Thoracic aorta (tissue), 2 donors: ENCODE data around the gene PKN1. TPM values are rescaled to one million over a fixed set of nuclear protein-coding genes. Genes with fewer than 3 reads are reported as not detected.
A peak's percentile ranks its signal among the peaks of the same experiment; 100 is the strongest.

Experiments used
- ATAC-seq: fragments of 150-250 bp; one replicate; pipeline ENCODE4 v1.8.0; 2017; ENCODE audit warnings: low read depth; ENCODE audit not compliant: insufficient number of reproducible peaks, low FRiP score
- DNase-seq: peaks from one replicate; pipeline ENCODE4 v3.0.0-alpha.2; 2020; ENCODE audit warnings: low spot score
- H3K27ac ChIP-seq, 2 donors: fragments of 200-600 bp; sonication (generic); 1 replicate in 1 of 2; 2 replicates in 1 of 2; pipeline ENCODE4 v1.5.1; 2016; ENCODE audit warnings: mild to moderate bottlenecking in 2 of 2, moderate library complexity in 2 of 2
- H3K27me3 ChIP-seq: fragments of 200-600 bp; sonication (generic); replicated peaks from 2 replicates; pipeline ENCODE4 v1.6.0; 2016; ENCODE audit warnings: mild to moderate bottlenecking; ENCODE audit not compliant: insufficient read depth
- H3K36me3 ChIP-seq: fragments of 200-600 bp; sonication (generic); one replicate; pipeline ENCODE4 v1.5.1; 2016
- H3K4me1 ChIP-seq, 2 donors: fragments of 200-600 bp; sonication (generic); 1 replicate in 1 of 2; 2 replicates in 1 of 2; pipeline versions ENCODE4 v1.5.1 to v1.6.0; 2016; ENCODE audit warnings: low read depth in 2 of 2, mild to moderate bottlenecking in 1 of 2; ENCODE audit not compliant: control insufficient read depth in 1 of 2
- H3K4me3 ChIP-seq: fragments of 200-600 bp; sonication (generic); 2 replicates; pipeline ENCODE4 v1.5.1; 2016; ENCODE audit warnings: mild to moderate bottlenecking
- H3K9me3 ChIP-seq: fragments of 200-600 bp; sonication (generic); 2 replicates; pipeline ENCODE4 v1.5.1; 2016
- total RNA-seq, 2 donors: library from RNA; depleted of rRNA; stranded (reverse); fragments of >200 nt; gene quantifications; one replicate each; pipeline versions ENCODE4 v1.1.0 to v1.2.3, GENCODE V29; 2016
- TF ChIP-seq, protein P1 (sequence below): fragments of 200-600 bp; sonication (generic); IDR thresholded peaks from one replicate; pipeline ENCODE4 v1.5.1; 2019; ENCODE audit warnings: antibody characterized with exemption

PKN1 gene
- total RNA-seq, 2 donors from 2014 or later: 93.8 to 139 TPM

DNA sequence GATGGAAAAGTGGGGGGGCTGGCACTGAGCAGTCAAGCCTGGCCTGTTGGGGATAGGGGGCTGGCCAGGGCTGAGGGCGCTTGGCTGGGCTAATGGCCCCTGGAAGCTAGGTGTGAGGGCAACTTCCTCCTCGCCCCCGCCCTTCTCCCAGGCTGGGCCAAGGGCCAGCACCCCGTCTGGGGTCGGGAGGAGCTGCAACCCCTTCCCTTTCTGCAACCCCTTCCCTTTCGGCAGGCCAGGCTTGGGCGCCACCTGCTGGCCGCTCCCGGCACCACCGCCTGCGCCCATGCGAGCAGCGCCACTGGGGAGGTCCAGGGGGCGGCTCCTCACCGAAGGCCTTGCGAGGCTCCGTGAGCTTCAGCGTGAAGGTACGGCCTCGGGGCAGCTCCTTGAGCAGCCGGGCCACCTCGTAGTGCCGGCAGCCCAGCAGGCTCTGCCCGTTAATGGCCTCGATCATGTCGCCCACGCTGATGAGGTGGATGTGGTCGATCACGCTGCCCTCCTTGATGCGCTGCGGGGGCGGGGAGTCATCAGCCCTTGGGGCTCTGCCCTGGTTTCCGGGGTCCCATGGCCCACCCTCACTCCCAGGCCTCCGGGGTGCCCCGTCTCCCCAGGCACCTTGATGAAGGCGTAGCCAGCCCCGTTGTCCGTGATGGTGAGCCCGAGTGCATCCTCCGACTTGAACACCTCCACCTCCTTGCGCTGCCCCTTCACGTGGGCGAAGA, 47.0 kb downstream of the PKN1 start:
- Histone ChIP-seq H3K4me1 (peaks cover 5 to 6% of the 10 kb centered on the region in 2 donors), H3K4me3 (no peak overlapping the region), H3K27me3 (no peaks in the 10 kb centered on the region), H3K9me3 (no peaks in the 10 kb centered on the region), H3K36me3 (peaks cover 18% of the 10 kb centered on the region), H3K27ac (no peak overlapping the region)
- TF ChIP-seq, protein P1, sequence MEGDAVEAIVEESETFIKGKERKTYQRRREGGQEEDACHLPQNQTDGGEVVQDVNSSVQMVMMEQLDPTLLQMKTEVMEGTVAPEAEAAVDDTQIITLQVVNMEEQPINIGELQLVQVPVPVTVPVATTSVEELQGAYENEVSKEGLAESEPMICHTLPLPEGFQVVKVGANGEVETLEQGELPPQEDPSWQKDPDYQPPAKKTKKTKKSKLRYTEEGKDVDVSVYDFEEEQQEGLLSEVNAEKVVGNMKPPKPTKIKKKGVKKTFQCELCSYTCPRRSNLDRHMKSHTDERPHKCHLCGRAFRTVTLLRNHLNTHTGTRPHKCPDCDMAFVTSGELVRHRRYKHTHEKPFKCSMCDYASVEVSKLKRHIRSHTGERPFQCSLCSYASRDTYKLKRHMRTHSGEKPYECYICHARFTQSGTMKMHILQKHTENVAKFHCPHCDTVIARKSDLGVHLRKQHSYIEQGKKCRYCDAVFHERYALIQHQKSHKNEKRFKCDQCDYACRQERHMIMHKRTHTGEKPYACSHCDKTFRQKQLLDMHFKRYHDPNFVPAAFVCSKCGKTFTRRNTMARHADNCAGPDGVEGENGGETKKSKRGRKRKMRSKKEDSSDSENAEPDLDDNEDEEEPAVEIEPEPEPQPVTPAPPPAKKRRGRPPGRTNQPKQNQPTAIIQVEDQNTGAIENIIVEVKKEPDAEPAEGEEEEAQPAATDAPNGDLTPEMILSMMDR: peak; percentile 75
- DNase-seq (no peak), ATAC-seq (no peak)

DNA sequence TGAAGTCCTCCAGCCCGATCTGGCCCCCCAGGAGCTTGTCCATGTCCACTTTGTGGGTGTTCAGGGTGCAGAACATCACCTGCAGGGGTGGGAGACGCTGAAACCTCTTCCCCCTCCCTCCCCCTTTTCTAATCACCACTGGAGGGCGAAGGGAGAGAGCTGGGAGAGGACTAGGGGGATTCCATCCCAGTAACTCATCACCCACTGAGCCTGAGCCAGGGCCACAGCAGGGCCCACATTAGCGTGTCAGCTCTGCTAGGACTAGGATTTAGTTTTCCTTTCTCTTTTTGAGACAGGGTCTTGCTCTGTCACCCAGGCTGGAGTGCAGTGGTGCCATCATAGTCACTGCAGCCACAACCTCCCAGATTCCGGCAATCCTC, 47.6 kb downstream of the PKN1 start:
- H3K4me3 ChIP-seq: no peak overlapping the region
- H3K4me1 ChIP-seq: peaks cover 0 to under 1% of the 10 kb centered on the region in 2 donors
- TF ChIP-seq, protein P1: no peak
- peaks cover 19% of the 10 kb centered on the region for H3K36me3 ChIP-seq
- DNase-seq (no peak), ATAC-seq (no peak)
- H3K27ac ChIP-seq: no peak overlapping the region
- no peaks in the 10 kb centered on the region for H3K27me3 ChIP-seq
- H3K9me3 ChIP-seq: no peaks in the 10 kb centered on the region

DNA sequence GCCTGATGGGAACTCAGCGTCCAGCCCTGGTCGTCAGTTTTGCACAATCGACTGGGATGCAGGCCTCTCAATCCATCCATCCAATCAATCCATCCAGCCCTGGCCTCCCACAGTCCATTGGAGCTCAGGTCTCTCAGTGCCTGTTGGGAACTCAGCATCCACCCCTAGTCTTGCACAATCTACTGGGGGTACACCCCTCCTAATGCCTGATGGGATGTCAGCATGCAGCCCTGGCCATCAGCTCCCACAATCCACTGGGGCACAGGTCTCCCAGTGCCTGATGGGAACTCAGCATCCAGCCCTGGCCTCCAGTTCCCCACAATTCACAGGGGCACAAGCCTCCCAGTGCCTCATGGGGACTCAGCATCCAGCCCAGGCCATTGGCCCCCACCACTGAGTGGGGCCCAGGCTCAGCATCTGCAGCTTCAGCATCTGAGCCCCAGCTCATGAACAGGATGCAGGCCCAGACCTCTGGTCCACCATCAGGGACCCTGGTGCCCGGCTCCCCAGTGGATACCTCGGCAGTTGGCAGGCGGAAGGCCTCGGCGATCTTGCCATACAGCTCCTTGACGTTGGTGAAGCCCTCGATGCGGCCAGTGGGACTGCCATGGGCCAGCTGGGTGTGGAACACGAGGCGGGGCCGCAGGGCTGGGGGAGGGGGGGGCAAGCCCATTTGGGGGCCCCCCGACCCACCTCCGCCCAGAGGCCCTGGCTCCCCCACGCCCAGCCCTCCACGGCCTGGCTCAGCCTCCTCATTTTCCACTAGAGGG, 49.3 kb downstream of the PKN1 start:
- TF ChIP-seq, protein P1: no peak
- Histone ChIP-seq H3K4me3 (no peak overlapping the region), H3K27ac (no peak overlapping the region), H3K36me3 (peaks cover 21% of the 10 kb centered on the region), H3K4me1 (no peaks in the 10 kb centered on the region), H3K27me3 (no peaks in the 10 kb centered on the region), H3K9me3 (no peaks in the 10 kb centered on the region)
- DNase-seq: no peak
- no peak for ATAC-seq

DNA sequence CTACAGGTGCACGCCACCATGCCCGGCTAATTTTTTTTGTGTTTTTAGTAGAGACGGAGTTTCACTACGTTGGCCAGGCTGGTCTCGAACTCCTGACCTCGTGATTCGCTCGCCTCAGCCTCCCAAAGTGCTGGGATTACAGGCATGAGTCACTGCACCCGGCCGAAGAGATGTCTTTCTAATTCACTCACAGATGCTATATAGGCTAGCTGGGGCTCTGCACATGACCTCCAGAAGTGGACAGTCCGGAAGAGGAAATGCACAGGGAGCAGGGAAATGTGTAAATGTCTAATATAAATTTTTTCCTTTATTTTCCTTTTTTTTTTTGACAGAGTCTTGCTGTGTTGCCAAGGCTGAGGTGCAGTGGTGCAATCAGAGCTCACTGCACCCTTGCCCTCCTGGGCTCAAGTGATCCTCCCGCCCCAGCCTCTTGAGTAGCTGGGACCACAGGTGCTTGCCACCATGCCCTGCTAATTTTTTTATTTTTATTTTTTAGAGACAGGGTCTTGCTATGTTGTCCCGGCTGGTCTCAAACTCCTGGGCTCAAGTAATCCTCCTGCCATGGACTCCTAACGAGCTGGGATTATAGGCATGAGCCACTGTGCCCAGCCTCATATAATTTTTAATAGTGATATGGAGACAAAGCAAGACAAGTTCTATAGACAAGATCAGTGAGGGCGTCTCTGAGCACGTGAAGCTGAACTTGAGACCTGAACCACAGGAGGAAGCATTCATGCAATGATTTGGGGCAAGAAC, 54.4 kb downstream of the PKN1 start:
- H3K4me1 ChIP-seq: no peaks in the 10 kb centered on the region
- H3K27me3 ChIP-seq: no peaks in the 10 kb centered on the region
- no peak for DNase-seq
- H3K4me3 ChIP-seq: no peak overlapping the region
- TF ChIP-seq, protein P1: no peak
- no peak overlapping the region for H3K27ac ChIP-seq
- peaks cover 25% of the 10 kb centered on the region for H3K36me3 ChIP-seq
- ATAC-seq: no peak
- H3K9me3 ChIP-seq: no peaks in the 10 kb centered on the region
